ELR (cell line): ENCODE measurements around the gene ORC3.
"Not testable (repeated sequence)": the region's sequence is repeated elsewhere in the genome, so short reads cannot be mapped to it uniquely, and the experiment has no call there.

Source experiments
- DNase-seq: peaks from one replicate; pipeline ENCODE4 v3.0.0-alpha.2; 2015; ENCODE audit warnings: low read depth

ORC3 gene

DNA sequence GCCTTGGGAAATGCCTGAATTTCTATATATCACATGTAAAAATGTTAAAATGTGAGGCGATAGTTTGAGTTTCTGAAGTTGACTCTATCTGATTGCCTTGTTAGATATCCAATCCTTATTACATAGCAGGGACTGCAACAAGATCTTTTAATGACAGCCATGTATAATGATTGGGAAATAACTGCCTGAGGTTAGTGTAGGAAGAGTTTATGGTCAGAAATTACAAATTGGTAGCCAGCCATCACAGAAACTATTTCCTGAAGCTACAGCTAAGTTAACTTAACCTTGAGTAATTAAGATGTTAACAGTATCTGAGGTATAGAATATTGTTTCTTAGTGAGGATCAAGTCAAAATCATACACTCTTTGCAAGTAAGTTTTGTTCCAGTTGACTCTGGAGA lies 71.1 kb downstream of the ORC3 start:
- DNase-seq, result no peak

DNA sequence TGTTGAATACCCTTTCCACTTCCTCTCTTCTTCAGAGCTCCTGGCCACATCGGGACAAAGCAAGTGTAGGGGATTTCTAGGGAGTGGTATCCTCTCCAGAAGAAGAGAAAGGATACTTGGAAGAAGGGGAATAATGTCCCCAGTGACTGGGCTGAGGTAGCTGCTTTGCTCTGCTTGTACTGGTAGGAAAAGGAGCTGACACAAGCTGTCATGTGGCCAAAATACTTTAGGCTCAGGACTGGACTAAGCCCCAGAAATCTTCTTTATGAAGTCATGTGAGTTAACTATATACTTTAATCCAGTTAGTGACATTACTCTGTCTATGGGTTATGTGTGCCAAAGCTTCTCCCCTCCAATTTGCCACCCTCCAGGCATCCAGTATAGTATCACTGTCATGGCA lies 71.6 kb downstream of the ORC3 start:
- no peak for DNase-seq

DNA sequence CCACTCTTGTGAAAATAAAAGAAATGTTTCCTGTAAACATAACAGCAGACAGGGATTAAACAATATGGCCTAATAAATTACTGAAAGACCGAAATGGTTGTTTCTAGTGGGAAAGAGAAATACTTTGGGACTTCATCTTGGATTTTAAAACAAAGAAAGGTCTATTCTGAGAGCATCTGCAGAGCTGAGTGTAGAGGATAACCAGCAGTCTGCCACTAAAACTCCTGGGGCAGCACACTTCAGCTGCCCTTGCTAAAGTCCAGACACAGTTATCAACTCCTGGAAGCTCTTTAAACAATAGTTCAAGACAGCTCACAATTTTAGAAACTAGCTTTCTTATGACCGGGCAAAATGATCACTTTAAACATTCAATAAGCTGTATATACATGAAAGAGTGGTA lies 73.5 kb downstream of the ORC3 start:
- DNase-seq, result no peak

DNA sequence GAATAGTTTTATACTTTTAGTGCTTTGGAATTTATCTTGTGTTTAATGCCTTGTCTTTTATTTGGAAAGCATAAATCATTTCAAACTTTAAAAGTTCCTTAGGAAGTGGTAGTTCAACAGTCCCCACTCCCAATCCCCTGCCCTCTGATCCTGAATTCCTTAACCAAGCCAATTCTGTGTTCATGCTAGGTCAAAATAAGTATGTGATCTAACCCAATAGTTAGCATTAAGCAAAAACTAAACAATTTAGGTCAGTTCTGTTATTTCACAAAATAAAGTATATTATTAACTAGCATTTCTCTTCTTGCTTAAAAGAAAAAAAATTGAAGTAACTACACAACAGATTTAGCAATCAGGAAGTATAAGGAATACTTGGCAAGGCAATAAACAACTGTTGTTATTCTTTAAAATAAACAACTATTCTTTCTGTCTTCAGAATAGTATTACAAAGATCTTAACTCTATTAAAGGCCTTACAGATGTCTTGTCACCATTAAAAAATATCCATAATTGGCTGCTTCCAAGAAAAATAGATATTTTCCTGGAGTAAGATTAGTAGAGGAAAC lies 75.1 kb downstream of the ORC3 start:
- no peak for DNase-seq

DNA sequence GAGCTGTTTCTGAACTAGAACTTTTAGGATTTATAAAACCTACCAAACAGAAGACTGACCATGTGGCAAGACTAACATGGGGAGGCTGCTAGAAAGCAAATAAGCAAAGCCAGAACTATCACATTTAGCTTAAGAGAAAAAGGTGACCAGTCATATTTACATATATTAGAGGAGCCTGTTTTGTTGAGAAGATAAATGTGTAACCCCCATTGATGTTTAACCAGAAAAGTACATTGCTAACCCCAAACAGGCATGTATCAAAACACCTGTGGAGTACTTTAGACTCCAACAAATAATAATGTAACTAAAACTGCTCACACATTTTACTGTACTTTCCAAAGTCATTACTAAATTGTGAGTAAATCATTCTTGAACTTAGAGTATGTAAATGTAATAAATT lies 77.1 kb downstream of the ORC3 start:
- no peak for DNase-seq

DNA sequence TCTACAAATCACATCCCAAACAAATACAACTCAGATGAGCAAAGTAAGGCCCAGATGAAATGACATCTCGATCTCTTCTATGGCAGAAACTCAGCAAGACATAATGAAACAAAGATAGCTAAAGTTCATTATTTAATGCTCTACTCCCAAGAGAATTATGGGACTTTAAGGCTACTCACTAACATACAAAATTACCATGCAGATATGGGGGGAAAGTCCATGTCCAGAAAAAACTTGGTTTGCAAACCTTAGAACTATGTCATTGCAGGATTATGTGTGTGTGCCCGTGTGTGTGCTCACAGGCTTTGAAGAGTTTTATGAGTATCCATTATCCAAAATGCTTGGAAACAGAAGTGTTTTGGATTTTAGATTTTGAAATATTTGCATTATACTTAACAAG lies 78.1 kb downstream of the ORC3 start:
- DNase-seq, result no peak

DNA sequence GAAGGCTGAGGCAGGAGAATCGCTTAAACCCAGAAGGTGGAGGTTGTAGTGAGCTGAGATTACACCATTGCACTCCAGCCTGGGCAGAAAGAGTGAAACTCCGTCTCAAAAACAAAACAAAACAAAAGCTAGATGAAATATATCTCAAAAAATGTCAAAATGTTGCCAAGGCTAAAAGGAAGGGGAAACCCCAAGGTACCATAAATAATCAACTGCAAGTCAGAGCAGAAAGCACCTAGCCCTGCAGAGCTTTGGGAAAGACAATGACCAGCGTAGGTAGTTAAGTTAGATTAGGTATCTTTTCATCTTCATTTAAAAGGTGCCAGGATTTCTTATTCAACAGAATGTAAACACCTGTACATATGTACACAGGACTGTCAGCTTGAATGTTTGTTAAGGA lies 79.1 kb downstream of the ORC3 start:
- DNase-seq, result no peak

DNA sequence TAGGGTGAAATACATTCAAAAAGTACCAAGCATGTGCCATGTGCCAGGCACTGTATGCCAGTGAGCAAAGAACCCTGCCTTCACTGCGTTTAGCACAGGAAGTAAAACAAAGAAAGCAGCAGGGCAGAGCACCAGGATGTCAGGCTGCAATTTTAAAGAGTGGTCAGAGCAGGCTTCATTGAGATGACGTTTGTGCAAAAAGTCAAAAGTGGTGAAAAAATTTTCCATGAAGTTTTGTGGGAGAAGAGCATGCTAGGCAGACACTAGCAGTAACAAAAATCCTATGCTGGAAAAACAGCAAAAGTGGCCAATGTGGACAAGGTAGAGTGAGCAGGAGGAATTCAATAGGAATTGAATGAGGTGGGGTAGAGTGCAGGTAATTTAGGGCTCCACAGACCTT lies 80.8 kb downstream of the ORC3 start:
- DNase-seq, result no peak

DNA sequence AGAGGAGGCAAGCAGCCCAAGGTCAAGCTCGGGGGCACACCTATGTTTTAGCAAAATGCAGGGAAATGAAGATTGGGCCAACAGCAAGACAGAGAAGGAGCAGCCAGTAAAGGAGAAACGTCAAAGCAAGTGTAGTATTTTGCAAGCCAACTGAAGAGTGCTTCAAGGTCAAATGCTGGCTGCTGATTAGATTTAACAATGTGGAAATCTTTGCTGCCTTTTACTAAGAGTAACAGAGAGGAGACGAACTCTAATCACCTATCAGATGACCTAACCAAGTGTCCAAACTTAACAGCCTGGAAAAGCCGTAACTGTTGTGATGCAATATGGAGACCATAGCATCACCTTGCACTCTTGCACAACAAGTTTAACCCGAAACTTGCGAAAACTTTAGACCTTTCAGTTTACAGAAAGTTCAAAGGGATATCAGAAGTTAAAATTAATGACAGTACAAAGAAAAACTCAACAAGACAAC lies 81.7 kb downstream of the ORC3 start:
- no peak for DNase-seq

DNA sequence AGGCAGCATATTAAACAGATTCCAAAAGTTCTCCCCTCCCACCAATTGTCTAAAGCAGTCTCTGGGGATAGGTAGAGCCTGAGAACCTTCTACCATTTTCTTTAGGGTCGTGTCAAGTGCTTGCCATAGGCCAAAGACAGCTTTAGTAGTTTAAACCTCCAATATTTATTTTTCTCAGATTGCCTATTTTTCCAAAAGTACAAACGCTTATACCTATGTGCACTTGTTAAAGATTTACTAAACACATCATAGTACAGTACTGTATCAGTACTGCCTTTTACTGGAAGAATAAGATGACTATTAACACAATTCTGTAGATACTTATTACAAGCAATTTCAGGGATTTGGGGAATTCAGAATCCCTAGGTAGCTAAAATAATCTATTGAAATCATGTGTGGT lies 82.7 kb downstream of the ORC3 start:
- DNase-seq, result no peak

DNA sequence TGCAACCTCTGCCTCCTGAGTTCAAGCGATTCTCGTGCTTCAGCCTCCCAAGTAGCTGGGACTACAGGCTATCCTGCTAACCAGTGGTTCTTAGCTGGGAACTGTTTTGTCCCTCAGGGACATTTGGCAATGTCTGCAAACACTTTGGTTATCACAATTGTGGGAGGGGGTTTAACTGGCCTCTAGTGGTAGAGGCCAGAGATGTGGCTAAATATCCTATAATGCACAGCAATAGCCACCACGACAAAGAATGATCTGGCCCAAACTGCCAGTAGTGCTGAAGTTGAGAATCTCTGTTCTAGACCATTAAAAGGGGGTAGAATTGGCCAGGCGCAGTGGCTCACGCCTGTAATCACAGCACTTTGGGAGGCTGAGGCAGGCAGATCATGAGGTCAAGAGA lies 83.3 kb downstream of the ORC3 start:
- no peak for DNase-seq

DNA sequence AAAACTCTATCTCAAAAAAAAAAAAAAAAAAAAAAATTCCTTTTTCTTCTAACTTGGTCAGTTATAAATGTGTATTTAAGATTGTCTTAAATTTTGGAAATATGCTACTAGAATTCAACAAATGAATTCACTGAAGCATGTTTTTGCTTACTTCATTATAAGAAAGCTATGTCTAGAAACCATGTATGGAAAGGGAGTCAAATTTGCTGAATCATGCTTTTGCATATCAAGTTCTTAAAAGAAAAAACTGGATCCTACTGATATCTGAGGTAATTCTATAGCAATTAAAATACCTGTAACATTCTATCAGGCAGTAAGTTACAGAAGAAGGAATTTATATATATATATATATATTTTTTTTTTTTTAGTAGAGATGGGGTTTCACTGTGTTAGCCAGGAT lies 84.4 kb downstream of the ORC3 start:
- no peak for DNase-seq

DNA sequence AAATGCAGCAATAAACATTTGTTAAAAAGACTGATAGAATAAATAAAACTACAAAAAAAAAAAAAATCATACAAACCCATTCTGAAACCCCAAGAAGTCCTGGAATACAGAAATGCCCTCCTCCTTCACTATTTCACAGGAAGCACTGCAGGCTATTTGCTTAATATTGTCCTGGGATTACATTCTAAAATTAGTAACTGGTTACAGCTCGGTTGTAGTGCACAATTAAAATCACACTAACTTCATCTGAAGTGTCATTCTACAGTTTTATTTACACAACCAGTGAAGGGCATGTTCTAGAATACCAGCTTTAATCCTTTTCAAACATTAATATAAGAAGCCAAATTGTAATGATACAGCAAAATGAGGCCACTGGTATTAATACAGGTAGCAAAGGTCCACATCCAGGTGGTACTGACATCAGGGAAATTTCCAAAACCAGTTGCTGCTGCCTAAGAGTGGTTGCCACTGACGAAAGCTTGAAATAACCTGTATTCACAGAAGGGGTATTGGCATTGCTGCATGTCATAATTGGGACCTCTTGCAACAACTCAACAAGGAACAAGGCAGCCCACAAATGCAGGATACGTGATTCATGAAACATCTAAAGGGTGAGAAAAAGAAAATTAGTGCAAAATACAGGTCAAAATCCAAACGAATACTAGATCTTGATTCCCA lies 85.2 kb downstream of the ORC3 start:
- no peak for DNase-seq

DNA sequence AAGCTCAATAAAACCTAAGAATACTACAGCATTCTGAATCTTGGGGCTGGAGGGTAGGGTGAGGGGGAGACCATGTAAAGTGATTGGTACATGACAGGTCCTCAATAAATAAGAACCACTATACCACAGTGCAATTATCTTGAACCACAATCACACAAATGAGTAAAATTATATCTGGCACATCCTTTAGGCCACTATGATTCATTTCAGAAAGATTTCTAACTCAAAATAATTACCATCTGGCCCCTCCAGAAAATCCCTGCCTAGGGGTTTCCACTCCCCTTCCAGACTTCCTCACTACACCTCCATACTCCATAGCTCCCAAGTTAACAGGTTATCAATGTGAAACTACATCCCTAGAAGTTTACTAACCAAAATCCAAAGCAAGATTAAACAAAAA lies 92.4 kb downstream of the ORC3 start:
- DNase-seq, result peak; percentile 55

DNA sequence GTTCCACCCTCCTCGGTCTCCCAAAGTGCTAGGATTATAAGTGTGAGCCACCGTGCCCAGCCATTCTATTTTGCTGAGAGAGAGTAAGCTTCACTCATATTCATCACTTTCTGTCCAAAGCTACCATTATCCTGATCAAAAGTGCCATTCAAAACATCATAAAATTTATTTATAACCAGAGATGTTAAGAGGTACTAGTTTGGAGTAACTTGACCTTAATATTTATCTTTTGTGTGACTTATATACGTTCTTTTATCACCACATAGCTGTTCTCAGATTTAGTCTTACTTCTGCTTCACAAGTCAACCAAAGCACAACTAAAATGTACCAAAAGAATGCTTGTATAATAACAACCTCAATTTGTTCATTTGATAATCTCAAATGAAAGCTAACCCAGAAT lies 94.0 kb downstream of the ORC3 start:
- no peak for DNase-seq

DNA sequence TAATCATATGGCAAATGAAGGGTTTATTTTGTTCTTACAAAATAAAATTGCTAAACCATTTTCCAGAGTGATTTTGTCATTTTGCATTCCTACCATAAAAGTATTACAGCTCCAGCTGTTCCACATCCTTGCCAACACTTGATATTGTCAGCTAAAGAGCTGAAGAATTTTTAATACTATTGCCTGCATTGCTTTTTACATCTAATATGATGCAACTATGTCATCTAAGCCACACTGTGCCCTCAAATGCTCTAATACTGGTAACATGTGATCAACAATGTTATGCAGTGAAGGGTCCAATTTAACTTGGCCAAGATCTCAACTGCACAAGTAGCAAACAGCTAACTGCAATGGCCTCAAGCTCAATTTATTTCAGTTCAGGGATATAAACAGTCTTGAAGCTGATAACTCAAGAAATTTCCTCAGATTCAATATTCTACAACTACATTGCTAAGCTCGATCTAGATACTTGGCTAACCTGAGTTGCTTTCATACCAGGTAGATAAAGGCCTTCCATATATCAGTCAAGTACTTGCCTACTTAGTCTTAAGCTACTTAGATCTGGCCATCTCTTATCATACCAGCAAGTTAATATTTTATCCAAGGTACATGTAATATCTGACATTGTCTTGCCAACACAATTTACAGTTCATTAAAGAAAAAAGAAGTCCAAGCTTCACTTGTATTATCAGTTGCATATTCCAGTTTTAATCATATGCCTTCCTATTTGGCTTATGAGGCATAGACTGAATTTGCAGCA lies 95.1 kb downstream of the ORC3 start:
- DNase-seq, result no peak

DNA sequence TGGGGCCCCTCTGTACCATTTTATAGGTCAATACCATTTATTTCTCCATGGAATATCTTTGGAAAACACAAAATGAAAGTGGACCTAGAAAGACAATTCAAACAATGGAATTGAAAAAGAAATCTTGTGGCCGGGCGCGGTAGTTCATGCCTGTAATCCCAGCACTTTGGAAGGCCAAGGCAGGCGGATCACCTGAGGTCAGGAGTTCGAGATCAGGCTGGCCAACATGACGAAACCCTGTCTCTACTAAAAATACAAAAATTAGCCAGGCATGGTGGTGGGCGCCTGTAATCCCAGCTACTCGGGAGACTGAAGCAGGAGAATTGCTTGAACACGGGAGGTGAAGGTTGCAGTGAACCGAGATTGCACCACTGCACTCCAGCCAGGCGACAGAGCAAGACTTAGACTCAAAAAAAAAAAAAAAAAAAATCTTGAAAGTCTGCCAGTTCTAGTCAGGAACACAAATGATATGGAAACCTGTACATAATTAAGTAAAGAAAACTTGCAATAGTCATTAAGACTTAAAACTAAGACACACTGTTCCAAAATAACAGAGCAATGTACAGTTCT lies 96.8 kb downstream of the ORC3 start:
- DNase-seq, result not testable (repeated sequence)

DNA sequence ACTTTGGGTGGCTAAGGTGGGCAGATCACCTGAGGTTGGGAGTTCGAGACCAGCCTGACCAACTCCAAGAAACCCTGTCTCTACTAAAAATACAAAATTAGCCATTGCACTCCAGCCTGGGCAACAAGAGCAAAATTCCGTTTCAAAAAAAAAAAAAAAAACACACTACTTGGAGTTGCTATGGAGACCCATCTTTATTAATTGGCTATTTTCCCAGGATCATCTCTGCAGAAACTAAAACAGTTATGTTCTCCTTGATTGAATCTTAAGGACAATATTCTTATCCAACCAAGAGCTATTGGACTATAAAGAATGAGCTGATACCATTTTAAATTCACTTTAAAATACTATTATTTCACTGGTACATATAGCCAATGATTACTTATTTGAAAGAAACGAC lies 97.4 kb downstream of the ORC3 start:
- DNase-seq, result no peak

DNA sequence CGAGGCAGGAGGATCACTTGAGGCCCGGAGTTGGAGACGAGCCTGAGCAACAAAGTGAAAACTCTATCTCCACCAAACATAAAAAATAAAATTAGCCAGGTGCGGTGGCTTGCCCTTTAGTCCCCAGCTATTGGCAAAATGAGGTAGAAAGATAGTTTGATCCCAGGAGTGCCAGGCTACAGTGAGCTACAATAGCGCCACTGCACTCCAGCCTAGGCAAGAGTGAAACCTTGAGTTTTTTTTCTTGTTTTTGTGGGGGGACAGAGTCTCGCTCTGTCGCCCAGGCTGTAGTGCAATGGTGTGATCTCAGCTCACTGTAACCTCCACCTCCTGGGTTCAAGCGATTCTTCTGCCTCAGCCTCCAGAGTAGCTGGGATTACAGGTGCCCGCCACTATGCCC lies 98.0 kb downstream of the ORC3 start:
- not testable (repeated sequence) for DNase-seq

DNA sequence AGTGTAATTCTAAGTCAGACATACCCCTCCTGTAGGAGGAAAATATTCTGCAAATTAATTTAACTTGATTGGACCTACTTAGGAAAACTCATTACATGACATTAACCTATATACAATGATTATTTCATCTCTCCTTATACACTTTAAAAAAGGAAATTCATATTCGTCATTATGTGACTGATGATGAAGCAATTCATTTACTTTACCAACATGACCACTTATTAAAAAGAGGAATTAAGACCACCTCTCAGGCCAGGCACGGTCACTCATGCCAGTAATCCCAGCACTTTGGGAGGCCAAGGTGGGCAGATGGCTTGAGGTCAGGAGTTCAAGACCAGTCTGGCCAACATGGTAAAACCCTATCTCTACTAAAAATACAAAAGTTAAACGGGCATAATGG lies 100.5 kb downstream of the ORC3 start:
- no peak for DNase-seq

DNA sequence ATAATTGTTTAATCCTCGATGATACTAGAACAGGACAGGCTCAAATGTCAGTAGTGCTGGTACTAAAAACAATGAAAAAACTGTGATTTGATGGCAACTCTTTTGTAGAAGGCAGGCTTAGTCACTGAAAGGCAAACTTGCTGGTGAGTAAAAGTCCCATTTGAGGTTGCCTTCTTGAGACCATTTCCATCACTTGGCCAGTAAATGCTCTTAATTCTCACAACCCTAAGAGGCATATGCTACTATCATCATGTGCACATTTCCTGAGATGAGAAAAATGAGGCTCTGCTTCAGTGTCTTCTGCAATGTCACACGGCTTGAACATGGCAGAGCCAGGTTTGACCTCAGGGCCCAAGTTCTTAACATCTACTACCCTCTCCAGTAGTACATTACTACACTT lies 102.2 kb downstream of the ORC3 start:
- no peak for DNase-seq

DNA sequence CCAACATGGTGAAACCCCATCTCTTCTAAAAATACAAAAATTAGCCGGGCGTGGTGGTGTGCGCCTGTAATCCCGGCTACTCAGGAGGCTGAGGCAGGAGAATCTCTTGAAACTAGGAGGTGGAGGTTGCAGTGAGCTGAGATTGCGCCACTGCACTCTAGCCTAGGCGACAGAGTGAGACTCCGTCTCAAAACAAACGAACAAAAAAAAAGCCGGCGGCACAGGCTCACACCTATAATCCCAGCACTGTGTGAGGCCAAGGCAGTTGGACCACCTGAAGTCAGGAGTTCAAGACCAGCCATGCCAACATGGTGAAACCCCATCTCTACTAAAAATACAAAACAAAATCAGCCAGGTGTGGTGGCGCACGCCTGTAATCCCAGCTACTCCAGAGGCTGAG lies 106.9 kb downstream of the ORC3 start:
- DNase-seq, result not testable (repeated sequence)
